ENCODE measurements around the gene PHACTR3. TPM values are rescaled to one million over a fixed set of nuclear protein-coding genes. Genes with fewer than 3 reads are reported as not detected.

Gene PHACTR3
- total RNA-seq, 2 donors from 2014 or later = not detected

- no peaks in the 10 kb centered on the region for H3K4me1 Mint-ChIP-seq
- H3K27ac Mint-ChIP-seq = no peak overlapping the region
- H3K4me3 Mint-ChIP-seq = no peak overlapping the region
- ATAC-seq (replicated peaks) = no peak
- peaks cover 14% of the 10 kb centered on the region for H3K27me3 Mint-ChIP-seq
- no peaks in the 10 kb centered on the region for H3K36me3 Mint-ChIP-seq (ENCODE audit: low read depth)
- H3K9me3 Mint-ChIP-seq = no peaks in the 10 kb centered on the region
Observed at GRCh38 chr20:59754551-59754950, 150.2 kb downstream of the PHACTR3 start.

GRCh38 chr20:59756241-59756640 is 151.9 kb downstream of the PHACTR3 start:
- no peaks in the 10 kb centered on the region for H3K9me3 Mint-ChIP-seq
- no peaks in the 10 kb centered on the region for H3K4me1 Mint-ChIP-seq
- H3K4me3 Mint-ChIP-seq = no peak overlapping the region
- no peak overlapping the region for H3K27ac Mint-ChIP-seq
- peaks cover 19% of the 10 kb centered on the region for H3K27me3 Mint-ChIP-seq
- ATAC-seq (replicated peaks) = no peak
- no peaks in the 10 kb centered on the region for H3K36me3 Mint-ChIP-seq (ENCODE audit: low read depth)

GRCh38 chr20:59764037-59764436 is 159.7 kb downstream of the PHACTR3 start:
- Mint-ChIP-seq H3K4me3 (no peak overlapping the region), H3K27me3 (peaks cover 11% of the 10 kb centered on the region), H3K9me3 (peaks cover 9% of the 10 kb centered on the region), H3K36me3 (ENCODE audit: low read depth) (no peaks in the 10 kb centered on the region), H3K4me1 (no peaks in the 10 kb centered on the region), H3K27ac (no peak overlapping the region)
- no peak for ATAC-seq (replicated peaks)

GRCh38 chr20:59765599-59766177 is 161.3 kb downstream of the PHACTR3 start:
- Mint-ChIP-seq H3K36me3 (ENCODE audit: low read depth) (no peaks in the 10 kb centered on the region), H3K27me3 (peaks cover 6% of the 10 kb centered on the region), H3K9me3 (peaks cover 9% of the 10 kb centered on the region), H3K4me1 (no peaks in the 10 kb centered on the region), H3K27ac (no peak overlapping the region), H3K4me3 (no peak overlapping the region)
- no peak for ATAC-seq (replicated peaks)

- Mint-ChIP-seq H3K4me3 (no peak overlapping the region), H3K27me3 (peaks cover 9% of the 10 kb centered on the region), H3K4me1 (no peaks in the 10 kb centered on the region), H3K27ac (no peak overlapping the region), H3K9me3 (peaks cover 9% of the 10 kb centered on the region), H3K36me3 (ENCODE audit: low read depth) (no peaks in the 10 kb centered on the region)
- ATAC-seq (replicated peaks) = no peak
Observed at GRCh38 chr20:59767656-59768055, 163.3 kb downstream of the PHACTR3 start.

- ATAC-seq (replicated peaks) = no peak
- no peak overlapping the region for H3K4me3 Mint-ChIP-seq
- peaks cover 9% of the 10 kb centered on the region for H3K27me3 Mint-ChIP-seq
- no peaks in the 10 kb centered on the region for H3K36me3 Mint-ChIP-seq (ENCODE audit: low read depth)
- H3K9me3 Mint-ChIP-seq = peaks cover 8% of the 10 kb centered on the region
- H3K4me1 Mint-ChIP-seq = no peaks in the 10 kb centered on the region
- H3K27ac Mint-ChIP-seq = no peak overlapping the region
Observed at GRCh38 chr20:59770270-59770669, 165.9 kb downstream of the PHACTR3 start.

- Mint-ChIP-seq H3K4me1 (no peaks in the 10 kb centered on the region), H3K4me3 (no peak overlapping the region), H3K27me3 (peaks cover 9% of the 10 kb centered on the region), H3K36me3 (ENCODE audit: low read depth) (no peaks in the 10 kb centered on the region), H3K27ac (no peak overlapping the region), H3K9me3 (peaks cover 6% of the 10 kb centered on the region)
- no peak for ATAC-seq (replicated peaks)
Observed at GRCh38 chr20:59770851-59771250, 166.5 kb downstream of the PHACTR3 start.

- H3K4me3 Mint-ChIP-seq = no peak overlapping the region
- no peak overlapping the region for H3K27ac Mint-ChIP-seq
- H3K36me3 Mint-ChIP-seq (ENCODE audit: low read depth) = no peaks in the 10 kb centered on the region
- H3K4me1 Mint-ChIP-seq = no peaks in the 10 kb centered on the region
- H3K9me3 Mint-ChIP-seq = peaks cover 6% of the 10 kb centered on the region
- no peak for ATAC-seq (replicated peaks)
- peaks cover 9% of the 10 kb centered on the region for H3K27me3 Mint-ChIP-seq
Observed at GRCh38 chr20:59771506-59772372, 167.4 kb downstream of the PHACTR3 start.

- Mint-ChIP-seq H3K36me3 (ENCODE audit: low read depth) (no peaks in the 10 kb centered on the region), H3K27me3 (peaks cover 7% of the 10 kb centered on the region), H3K4me3 (no peak overlapping the region), H3K27ac (no peak overlapping the region), H3K4me1 (no peaks in the 10 kb centered on the region), H3K9me3 (peaks cover 2% of the 10 kb centered on the region)
- ATAC-seq (replicated peaks) = no peak
Observed at GRCh38 chr20:59772373-59772705, 168.0 kb downstream of the PHACTR3 start.

GRCh38 chr20:59772931-59773913 is 168.9 kb downstream of the PHACTR3 start:
- no peak overlapping the region for H3K27ac Mint-ChIP-seq
- ATAC-seq (replicated peaks) = no peak
- no peaks in the 10 kb centered on the region for H3K36me3 Mint-ChIP-seq (ENCODE audit: low read depth)
- no peaks in the 10 kb centered on the region for H3K9me3 Mint-ChIP-seq
- no peaks in the 10 kb centered on the region for H3K4me1 Mint-ChIP-seq
- no peak overlapping the region for H3K4me3 Mint-ChIP-seq
- H3K27me3 Mint-ChIP-seq = peaks cover 9% of the 10 kb centered on the region

- H3K4me3 Mint-ChIP-seq = no peak overlapping the region
- ATAC-seq (replicated peaks) = no peak
- no peaks in the 10 kb centered on the region for H3K36me3 Mint-ChIP-seq (ENCODE audit: low read depth)
- H3K4me1 Mint-ChIP-seq = no peaks in the 10 kb centered on the region
- H3K27me3 Mint-ChIP-seq = peaks cover 9% of the 10 kb centered on the region
- H3K9me3 Mint-ChIP-seq = no peaks in the 10 kb centered on the region
- no peak overlapping the region for H3K27ac Mint-ChIP-seq
Observed at GRCh38 chr20:59774204-59774641, 169.9 kb downstream of the PHACTR3 start.

- Mint-ChIP-seq H3K4me3 (no peak overlapping the region), H3K36me3 (ENCODE audit: low read depth) (no peaks in the 10 kb centered on the region), H3K4me1 (no peaks in the 10 kb centered on the region), H3K9me3 (no peaks in the 10 kb centered on the region), H3K27ac (no peak overlapping the region), H3K27me3 (peaks cover 12% of the 10 kb centered on the region)
- no peak for ATAC-seq (replicated peaks)
Observed at GRCh38 chr20:59774921-59775686, 170.8 kb downstream of the PHACTR3 start.

- no peaks in the 10 kb centered on the region for H3K4me1 Mint-ChIP-seq
Observed at GRCh38 chr20:59775687-59776055, 171.3 kb downstream of the PHACTR3 start.

GRCh38 chr20:59776059-59776603 is 171.8 kb downstream of the PHACTR3 start:
- ATAC-seq (replicated peaks) = no peak
- Mint-ChIP-seq H3K4me3 (no peak overlapping the region), H3K36me3 (ENCODE audit: low read depth) (no peaks in the 10 kb centered on the region), H3K27ac (no peak overlapping the region), H3K9me3 (no peaks in the 10 kb centered on the region), H3K4me1 (no peaks in the 10 kb centered on the region), H3K27me3 (peaks cover 12% of the 10 kb centered on the region)

More at GRCh38 chr20:59775687-59776055, 171.3 kb downstream of the PHACTR3 start:
- peaks cover 12% of the 10 kb centered on the region for H3K27me3 Mint-ChIP-seq
- no peaks in the 10 kb centered on the region for H3K36me3 Mint-ChIP-seq (ENCODE audit: low read depth)
- no peak overlapping the region for H3K4me3 Mint-ChIP-seq
- H3K27ac Mint-ChIP-seq = no peak overlapping the region
- ATAC-seq (replicated peaks) = no peak
- H3K9me3 Mint-ChIP-seq = no peaks in the 10 kb centered on the region
